ENCODE measurements around the gene LSM3. TPM values are rescaled to one million over a fixed set of nuclear protein-coding genes. Genes with fewer than 3 reads are reported as not detected.

LSM3 gene
- total RNA-seq, 2 donors from 2014 or later = 9.1 to 9.9 TPM

GRCh38 chr3:14244521-14245247, 66.1 kb downstream of the LSM3 start:
- DNase-seq (no peak), ATAC-seq (no peak)
- intact Hi-C loops (cut with DNase I, micrococcal nuclease) = no loop called here

GRCh38 chr3:14245248-14245639, 66.6 kb downstream of the LSM3 start:
- no peak for ATAC-seq
- intact Hi-C loops (cut with DNase I, micrococcal nuclease) = no loop called here
- no peak for DNase-seq

- no peak for ATAC-seq
- intact Hi-C loops (cut with DNase I, micrococcal nuclease) = no loop called here
- DNase-seq = no peak
Observed at GRCh38 chr3:14245822-14246221, 67.2 kb downstream of the LSM3 start.

GRCh38 chr3:14246414-14246813, 67.8 kb downstream of the LSM3 start:
- ATAC-seq = no peak
- no peak for DNase-seq
- intact Hi-C loops (cut with DNase I, micrococcal nuclease) = no loop called here

DNA sequence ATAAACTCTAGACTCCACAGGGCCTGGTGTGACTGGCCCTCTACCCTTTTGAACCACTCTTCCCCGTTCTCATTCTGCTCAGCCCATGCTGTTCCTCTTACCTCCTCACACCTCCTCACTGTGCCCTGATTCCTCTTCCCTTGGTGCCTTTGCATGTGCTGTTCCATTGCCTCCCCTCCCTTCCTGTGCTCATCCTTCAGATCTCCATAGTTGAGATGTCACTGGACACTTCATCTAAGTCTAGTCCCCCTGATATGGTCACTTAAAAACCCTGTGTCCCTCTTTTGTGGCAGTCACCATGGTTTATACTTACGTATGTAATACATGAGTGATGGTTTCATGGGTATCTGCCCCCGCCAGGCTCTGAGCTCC, 69.8 kb downstream of the LSM3 start:
- DNase-seq (no peak), ATAC-seq (no peak)
- intact Hi-C loops (cut with DNase I, micrococcal nuclease) = no loop called here

- DNase-seq (no peak), ATAC-seq (no peak)
- intact Hi-C loops (cut with DNase I, micrococcal nuclease) = no loop called here
Observed at GRCh38 chr3:14248849-14249523, 70.4 kb downstream of the LSM3 start.

Other genes starting within 250 kb of the LSM3 start
- gene CHCHD4, start 53.9 kb upstream of the LSM3 start, total RNA-seq = 10 to 100 TPM; 17.6 to 18.9 TPM
- gene TMEM43, start 53.8 kb upstream of the LSM3 start, total RNA-seq = 10 to 100 TPM; 25.3 to 29.2 TPM
- 10 to 100 TPM; 19.7 to 22.4 TPM for gene XPC, start 216 bp upstream of the LSM3 start, total RNA-seq
- 1 to 10 TPM; 6.7 to 8.3 TPM for gene SLC6A6, start 223.8 kb downstream of the LSM3 start, total RNA-seq